Measurements from ENCODE around the gene USF2. TPM values are rescaled to one million over a fixed set of nuclear protein-coding genes. Genes with fewer than 3 reads are reported as not detected.

The USF2 gene
- polyA plus RNA-seq, 2 of the 4 experiments (the other 2 are of a cell fraction), result 118 to 141 TPM

- Histone ChIP-seq H3K4me3 (no peak overlapping the region), H3K4me1 (no peaks in the 10 kb centered on the region), H3K27ac (no peak overlapping the region), H3K9me3 (0 out of 3 replicates have a peak, but pooled peaks cover 2% of the 10 kb centered on the region), H3K4me2 (no peak overlapping the region)
- 70% methylated on average over 2 of the region's 2 CpGs for WGBS (ENCODE audit: missing lambda C conversion rate)
- ChIA-PET POLR2A (no interaction called here), CTCF (no interaction called here)
- ATAC-seq, result no peak
- FAIRE-seq, result no peak
- TF ChIP-seq ZC3H11A (IDR thresholded peaks at IDR 0.05) (no peak), ZSCAN20 (CRISPR knock-in tag; IDR thresholded peaks at IDR 0.05) (no peak), SREBF2 (IDR thresholded peaks at IDR 0.05) (no peak)
- DNase-seq (ENCODE audit: low read depth in 1 of 2, low spot score in 1 of 2), result no peak
Measured at GRCh38 chr19:35297922-35298321, 29.2 kb downstream of the USF2 start.

DNA sequence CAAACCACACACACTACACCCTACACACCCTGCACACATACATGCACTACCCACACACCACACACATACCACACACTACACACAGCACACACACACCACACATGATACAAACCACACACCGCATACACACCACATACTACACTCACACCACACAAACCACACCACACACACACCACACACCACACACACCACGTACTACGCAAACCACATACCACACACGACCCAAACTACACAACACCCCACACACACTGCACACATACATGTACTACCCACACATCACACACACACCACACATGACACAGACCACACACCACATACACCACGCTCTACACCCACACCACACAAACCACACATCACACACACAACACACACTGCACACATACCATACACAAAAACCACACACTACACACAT is 29.8 kb downstream of the USF2 start:
- Histone ChIP-seq H3K4me1 (no peaks in the 10 kb centered on the region), H3K9me3 (0 out of 3 replicates have a peak, but pooled peaks cover 2% of the 10 kb centered on the region), H3K27ac (no peak overlapping the region), H3K4me3 (no peak overlapping the region), H3K4me2 (no peak overlapping the region)
- POLR2A ChIA-PET, result no interaction called here
- TF ChIP-seq MAZ (IDR thresholded peaks at IDR 0.05; ENCODE audit: borderline replicate concordance, low read depth, low read length) (no peak), CEBPB (IDR thresholded peaks at IDR 0.05) (no peak), ZFP36 (IDR thresholded peaks at IDR 0.05; ENCODE audit: borderline replicate concordance, partially characterized antibody) (no peak), BHLHE40 (IDR thresholded peaks at IDR 0.05; ENCODE audit: low read depth, low read length) (no peak), HEYL (CRISPR knock-in tag; IDR thresholded peaks at IDR 0.05) (no peak), ZNF302 (CRISPR knock-in tag; IDR thresholded peaks at IDR 0.05) (no peak), NPAS2 (CRISPR knock-in tag; IDR thresholded peaks at IDR 0.05; ENCODE audit: borderline replicate concordance) (no peak), RAD21 (conservative IDR thresholded peaks at IDR 0.05 in 1 of 2, IDR thresholded peaks at IDR 0.05 in 1 of 2) (no peak), FOSL2 (IDR thresholded peaks at IDR 0.05) (no peak), FOSL2 (CRISPR knock-in tag; IDR thresholded peaks at IDR 0.05) (no peak), RCOR1 (IDR thresholded peaks at IDR 0.05; ENCODE audit: low read depth, low read length) (no peak), POLR2A (IDR thresholded peaks at IDR 0.05; ENCODE audit: low read length) (no peak), ATOH8 (CRISPR knock-in tag; IDR thresholded peaks at IDR 0.05; ENCODE audit: low read depth) (no peak), POLR2AphosphoS2 (conservative IDR thresholded peaks at IDR 0.05; ENCODE audit: low read length) (no peak), CBX2 (IDR thresholded peaks at IDR 0.05; ENCODE audit: borderline replicate concordance, low read depth) (no peak), EHMT2 (IDR thresholded peaks at IDR 0.05; ENCODE audit: low read depth) (no peak), HES2 (IDR thresholded peaks at IDR 0.05) (no peak), KDM5A (IDR thresholded peaks at IDR 0.05) (no peak)
- TF ChIP-seq, protein P1, sequence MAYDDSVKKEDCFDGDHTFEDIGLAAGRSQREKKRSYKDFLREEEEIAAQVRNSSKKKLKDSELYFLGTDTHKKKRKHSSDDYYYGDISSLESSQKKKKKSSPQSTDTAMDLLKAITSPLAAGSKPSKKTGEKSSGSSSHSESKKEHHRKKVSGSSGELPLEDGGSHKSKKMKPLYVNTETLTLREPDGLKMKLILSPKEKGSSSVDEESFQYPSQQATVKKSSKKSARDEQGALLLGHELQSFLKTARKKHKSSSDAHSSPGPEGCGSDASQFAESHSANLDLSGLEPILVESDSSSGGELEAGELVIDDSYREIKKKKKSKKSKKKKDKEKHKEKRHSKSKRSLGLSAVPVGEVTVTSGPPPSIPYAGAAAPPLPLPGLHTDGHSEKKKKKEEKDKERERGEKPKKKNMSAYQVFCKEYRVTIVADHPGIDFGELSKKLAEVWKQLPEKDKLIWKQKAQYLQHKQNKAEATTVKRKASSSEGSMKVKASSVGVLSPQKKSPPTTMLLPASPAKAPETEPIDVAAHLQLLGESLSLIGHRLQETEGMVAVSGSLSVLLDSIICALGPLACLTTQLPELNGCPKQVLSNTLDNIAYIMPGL (CRISPR knock-in tag; IDR thresholded peaks at IDR 0.05; ENCODE audit: borderline replicate concordance), result no peak
- ATAC-seq (no peak), DNase-seq (ENCODE audit: low read depth in 1 of 2, low spot score in 1 of 2) (no peak), FAIRE-seq (peak; percentile 51)
- WGBS (ENCODE audit: missing lambda C conversion rate), result 83% methylated on average over 5 of the region's 5 CpGs
- CTCF ChIA-PET, result no interaction called here

Measured in A549 (cell line).